ENCODE measurements around the gene OGG1.
A peak's percentile ranks its signal among the peaks of the same experiment; 100 is the strongest.

The OGG1 gene

GRCh38 chr3:9749645-9750555 is at the start of gene OGG1:
Gene OGG1, plus strand, starts transcription at chr3:9749952. Its CDS starts 335 bp downstream, at chr3:9750287.
- peak; percentile 95 for DNase-seq

DNA sequence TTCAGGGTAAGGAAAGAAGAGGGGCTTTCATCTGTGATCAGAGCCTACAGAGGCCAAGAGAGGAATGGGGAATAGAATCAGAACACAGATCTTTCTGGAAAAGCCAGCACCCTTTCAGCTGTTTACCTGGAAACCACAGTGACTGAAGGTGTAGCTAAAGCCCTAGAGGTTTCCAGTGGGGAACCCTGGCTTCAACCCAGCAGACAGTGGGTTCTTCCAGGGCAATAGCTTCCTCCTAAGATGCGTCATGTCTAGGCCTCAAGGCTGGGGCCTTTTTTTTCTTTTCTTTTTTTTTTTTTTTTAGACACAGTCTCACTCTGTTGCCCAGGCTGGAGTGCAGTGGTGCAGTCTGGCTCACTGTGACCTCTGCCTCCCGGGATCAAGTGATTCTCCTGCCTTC is 49.2 kb upstream of the OGG1 start:
- DNase-seq, result no peak

- no peak for DNase-seq
These were observed 48.7 kb upstream of the OGG1 start for GRCh38 chr3:9701006-9701405.

GRCh38 chr3:9701711-9702110 is 48.0 kb upstream of the OGG1 start:
- no peak for DNase-seq

GRCh38 chr3:9703240-9703639 is 46.5 kb upstream of the OGG1 start:
- no peak for DNase-seq

GRCh38 chr3:9703736-9704346 is 45.9 kb upstream of the OGG1 start, which contains the start of gene CPNE9:
Gene CPNE9, plus strand, starts transcription at chr3:9703833. Its CDS starts 164 bp downstream, at chr3:9703997.
- DNase-seq, result no peak

DNA sequence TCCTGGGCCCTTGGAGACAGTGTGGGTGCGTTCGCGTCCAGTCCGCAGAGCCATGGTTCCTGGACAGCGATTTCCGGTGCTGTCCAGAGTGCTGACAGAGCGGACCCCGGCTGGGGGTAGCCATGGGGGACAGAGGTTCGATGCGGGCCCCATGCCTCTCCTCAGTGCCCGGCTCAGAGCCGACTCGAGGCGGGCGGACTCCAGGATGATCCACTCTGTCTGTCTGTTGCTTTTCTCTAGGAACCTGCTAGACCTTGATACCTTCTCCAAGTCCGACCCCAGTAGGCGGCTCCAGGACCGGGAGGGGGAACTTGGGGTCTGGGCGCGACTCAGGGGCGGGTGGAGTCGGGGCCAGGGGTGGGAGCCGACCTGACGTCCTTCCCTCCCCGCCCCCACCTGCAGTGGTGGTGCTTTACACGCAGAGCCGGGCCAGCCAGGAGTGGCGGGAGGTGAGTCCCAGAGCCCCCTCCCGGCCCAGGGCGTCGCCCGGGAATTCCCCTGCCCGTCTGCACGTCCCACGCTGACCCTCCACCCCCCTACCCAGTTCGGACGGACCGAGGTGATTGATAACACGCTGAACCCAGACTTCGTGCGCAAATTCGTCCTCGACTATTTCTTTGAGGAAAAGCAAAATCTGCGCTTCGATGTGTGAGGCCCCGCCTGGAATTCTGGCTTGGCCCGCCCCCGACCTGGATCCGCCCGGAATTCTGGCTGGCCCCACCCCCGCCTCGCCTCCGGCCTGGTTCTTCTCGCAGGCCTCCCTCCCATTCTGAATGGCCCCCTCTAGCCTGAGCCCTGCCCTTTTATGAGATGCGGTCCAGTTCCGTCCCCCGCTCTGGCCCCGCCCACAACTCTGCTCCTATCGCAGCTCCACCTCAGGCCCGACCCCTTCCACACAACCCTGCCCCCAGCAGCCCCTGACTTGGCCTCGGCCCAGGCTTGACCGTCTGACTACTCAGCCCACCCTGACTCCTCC is 45.1 kb upstream of the OGG1 start:
- DNase-seq, result no peak

DNA sequence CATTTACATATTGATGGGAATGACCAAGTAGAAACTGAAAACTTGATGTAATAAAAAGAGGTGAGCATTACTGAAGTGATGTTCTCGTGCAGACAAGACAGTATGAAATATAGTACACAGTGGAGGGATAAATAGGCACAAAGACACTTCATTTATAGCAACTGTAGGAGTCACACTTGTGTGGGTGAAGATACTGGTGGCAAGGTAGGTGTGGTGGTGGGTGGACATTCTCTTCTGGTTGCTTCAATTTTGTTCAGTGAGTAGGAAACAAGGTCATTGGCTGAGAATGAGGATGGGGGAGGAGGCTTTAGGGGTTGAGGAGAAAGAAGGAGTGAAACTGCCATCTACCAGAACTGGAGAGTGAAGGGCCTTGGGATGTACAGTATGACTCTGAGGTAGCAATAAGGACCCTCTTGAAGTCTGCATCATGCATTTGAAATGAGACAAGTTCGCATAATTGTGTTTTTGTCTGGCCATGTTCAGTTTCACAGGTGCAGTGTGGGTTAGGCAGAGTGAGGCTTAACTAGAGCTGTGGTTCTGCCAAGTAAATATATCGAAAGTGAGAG is 39.5 kb upstream of the OGG1 start:
- no peak for DNase-seq

GRCh38 chr3:9712415-9712814 is 37.3 kb upstream of the OGG1 start:
- DNase-seq, result no peak

DNA sequence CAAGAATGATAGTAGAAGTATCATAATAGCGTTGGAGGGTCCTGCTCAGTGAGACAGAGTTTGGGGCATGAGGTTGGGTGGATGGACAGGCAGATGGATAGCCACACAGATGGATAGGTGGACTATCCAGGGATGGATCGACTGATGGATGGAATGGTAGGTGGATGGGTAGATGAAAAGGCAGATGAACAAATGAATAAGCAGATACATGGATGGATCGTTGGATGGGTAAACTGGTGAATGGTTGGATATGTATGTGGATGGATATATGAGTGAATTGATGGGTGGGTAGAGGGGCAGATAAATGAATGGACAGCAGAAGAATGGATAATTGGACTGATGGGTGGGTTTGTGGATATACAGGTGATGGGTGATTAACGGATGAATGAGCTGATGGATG is 36.6 kb upstream of the OGG1 start:
- DNase-seq, result no peak

DNA sequence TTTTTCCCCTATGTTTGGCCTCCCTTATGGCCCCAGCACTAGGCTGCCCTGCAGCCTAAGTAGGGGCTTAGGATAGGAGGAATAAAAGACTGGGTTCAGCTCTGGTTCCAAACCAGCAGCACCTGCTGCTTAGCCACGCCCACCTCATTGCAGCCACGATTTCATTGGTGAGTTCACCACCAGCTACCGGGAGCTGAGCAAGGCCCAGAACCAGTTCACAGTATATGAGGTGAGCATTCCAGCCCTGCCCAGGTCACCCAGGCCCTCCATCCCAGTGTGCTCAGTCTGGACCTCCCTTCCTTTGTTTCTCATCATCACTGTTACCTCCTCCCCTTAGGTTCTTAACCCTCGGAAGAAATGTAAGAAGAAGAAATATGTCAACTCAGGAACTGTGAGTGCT is 34.6 kb upstream of the OGG1 start:
- DNase-seq, result no peak

DNA sequence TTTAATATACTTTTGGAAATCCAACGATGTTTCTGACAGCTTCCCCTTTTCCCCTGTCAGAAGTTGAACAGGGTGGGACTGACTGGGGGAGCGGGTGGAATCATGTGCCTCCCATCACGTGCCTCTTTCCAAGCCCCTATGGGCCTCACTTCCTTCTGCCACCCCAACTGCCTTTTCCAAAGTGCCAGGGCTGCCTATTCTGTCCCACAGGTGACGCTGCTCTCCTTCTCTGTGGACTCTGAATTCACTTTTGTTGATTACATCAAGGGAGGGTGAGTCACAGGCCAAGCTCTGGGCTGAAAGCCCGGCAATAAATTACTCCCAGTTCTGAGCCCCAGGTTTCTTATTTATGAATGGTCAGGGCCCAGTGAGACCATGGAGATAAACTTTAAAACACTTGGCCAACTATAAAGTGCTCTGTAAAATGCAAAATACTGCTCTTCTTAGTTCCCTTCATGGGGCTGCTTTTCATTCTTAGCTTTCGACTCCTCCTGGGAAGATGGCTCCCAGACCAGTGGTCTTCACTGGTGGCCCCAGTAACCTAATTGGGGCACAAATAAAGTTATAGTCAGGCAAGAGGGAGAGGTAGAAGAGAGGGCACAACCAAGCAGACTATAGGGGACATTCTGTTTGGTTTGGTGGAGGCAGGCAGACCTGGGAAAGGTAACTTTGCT is 33.9 kb upstream of the OGG1 start:
- peak; percentile 39 for DNase-seq

DNA sequence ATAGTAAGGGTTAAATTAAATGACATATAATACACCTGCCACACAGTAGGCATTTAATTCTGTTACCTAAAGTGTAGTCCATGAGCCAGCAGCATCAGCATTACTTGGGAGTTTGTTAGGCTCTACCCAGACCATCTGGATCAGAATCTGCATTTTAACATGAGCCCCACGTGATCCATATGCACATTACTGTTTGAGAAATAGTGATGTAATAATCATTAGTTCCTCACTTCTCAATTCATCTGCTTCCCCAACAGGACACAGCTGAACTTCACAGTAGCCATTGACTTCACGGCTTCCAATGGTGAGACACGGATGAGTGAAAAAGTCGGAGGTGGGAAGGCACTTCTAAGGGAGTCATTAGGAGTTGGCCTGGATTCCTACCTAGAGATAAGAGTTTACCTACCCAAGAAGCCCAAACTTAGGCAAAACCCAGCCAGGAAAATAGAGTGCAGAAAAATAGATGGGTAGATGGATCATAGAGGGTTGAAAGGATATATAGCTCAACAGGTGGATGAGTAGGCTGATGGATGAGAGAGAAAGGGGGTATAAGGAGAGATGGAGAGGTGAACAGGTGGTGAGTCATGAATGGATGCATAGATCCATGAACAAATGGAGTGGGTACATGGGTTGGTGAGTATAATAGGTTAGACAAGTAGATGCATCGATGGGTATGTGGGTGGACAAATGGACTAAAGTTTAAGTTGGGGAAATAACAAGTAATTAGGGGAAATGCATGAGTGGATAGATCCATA is 32.8 kb upstream of the OGG1 start:
- DNase-seq, result no peak

DNA sequence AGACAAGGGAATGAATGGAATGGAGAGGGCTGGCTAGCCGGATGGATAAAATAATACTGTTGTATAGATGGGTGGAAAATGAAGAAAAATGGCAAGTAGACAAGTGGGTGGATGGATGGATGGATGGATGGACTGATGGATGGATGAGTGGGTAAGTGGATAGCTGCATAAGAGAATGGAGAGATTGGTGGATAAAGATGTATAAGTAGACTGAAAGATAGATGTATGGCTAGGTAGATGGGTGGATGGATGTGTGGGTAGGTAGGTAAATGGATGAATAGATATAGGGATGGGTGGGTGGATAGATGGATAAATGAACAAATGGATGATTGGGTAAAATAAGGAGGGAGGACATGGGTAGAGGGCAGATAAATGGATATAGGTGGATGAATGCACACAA is 32.2 kb upstream of the OGG1 start:
- DNase-seq, result no peak

GRCh38 chr3:9718118-9718517 is 31.6 kb upstream of the OGG1 start:
- no peak for DNase-seq

GRCh38 chr3:9721015-9721699 is 28.6 kb upstream of the OGG1 start:
- no peak for DNase-seq

GRCh38 chr3:9721700-9722060 is 28.1 kb upstream of the OGG1 start:
- no peak for DNase-seq

DNA sequence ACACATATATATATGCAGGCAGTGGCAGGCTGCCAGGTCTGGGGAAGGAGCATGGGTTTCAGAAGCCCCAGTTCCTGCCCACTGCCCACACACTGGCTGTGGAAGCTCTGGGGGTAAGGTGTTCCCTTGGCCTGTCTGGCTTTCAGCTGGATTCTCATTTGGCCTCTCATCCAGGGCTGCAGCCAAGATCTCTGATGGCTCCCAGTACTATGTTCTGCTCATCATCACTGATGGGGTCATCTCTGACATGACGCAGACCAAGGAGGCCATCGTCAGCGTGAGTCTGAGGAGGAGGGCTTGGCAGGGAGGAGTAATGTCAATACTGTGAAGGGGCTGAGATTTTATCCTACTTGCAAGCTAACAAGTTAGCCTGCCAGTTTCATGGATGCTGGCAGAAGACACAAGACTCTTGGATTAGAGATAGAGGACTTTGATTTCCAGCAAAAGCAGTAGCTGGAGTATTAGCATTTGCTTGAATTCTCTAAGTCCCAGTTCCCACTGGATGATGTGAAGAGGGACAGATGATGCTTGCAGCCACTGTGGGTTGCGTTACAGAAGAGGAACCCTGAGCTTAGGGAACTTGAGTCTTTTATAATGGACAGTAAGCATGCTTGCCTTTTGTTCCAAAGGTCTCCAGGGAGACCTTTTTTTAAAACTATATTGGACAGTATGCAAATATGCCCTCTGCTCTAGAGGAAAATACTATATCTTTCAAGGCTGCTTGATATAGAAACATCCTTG is 23.8 kb upstream of the OGG1 start:
- no peak for DNase-seq

DNA sequence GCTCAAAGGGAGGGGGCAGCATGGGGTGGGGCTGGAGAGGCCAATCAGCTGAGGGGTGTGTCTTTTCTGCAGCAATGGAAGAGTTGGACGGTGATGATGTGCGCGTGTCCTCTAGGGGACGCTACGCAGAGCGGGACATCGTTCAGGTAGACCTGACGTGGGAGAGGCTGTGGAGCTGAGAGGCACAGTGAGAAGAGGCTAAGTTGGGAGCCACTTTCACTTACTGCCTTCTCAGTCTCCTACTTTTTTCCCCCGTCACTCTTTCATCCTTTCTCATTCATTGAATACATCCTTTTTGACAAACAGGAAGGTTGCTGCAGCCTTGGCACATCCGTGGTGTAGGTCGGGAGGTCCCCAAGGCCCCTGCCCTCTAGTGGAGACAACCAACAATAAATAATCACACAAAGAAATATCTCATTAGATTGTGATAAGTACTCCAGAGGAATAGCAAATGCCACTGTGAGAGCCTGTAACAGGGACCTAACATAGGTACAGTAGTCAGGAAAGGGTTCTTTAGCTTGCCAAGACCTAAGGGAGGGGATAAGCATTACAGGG is 22.6 kb upstream of the OGG1 start:
- DNase-seq, result peak; percentile 57

GRCh38 chr3:9727743-9728142 is 22.0 kb upstream of the OGG1 start:
- DNase-seq, result no peak

Data from activated naive CD4-positive, alpha-beta T cell treated with anti-CD3 and anti-CD28 coated beads, Interleukin-2, amount 50 U/mL, for 16 hours (primary cell).